Fibroblast of lung (primary cell): ENCODE results near the gene AREL1.

Experiments
- CTCF ChIP-seq, 2 donors: IDR thresholded peaks in 1 of 2; conservative IDR thresholded peaks in 1 of 2; 1 replicate in 1 of 2; 2 replicates in 1 of 2; pipeline ENCODE4 v1.5.1; 2011 to 2012; ENCODE audit warnings: low read length in 2 of 2, control low read depth in 1 of 2, inconsistent platforms in 1 of 2, low read depth in 1 of 2, mild to moderate bottlenecking in 1 of 2
- EZH2 ChIP-seq: IDR thresholded peaks from 2 replicates; pipeline ENCODE4 v1.5.1; 2012; ENCODE audit warnings: low read length, control low read depth, mild to moderate bottlenecking; ENCODE audit errors: missing control alignments

GRCh38 chr14:74710480-74710879 is 2.4 kb downstream of the AREL1 start:
- TF ChIP-seq CTCF (conservative IDR thresholded peaks at IDR 0.05 in 1 of 2, IDR thresholded peaks at IDR 0.05 in 1 of 2; ENCODE audit: low read depth in 1 of 2, low read length in 2 of 2) (no peak), EZH2 (no peak)
